Gastroesophageal sphincter (tissue), 3 donors: ENCODE measurements around the gene GOLGA6L10.
"Not testable (repeated sequence)": the region's sequence is repeated elsewhere in the genome, so short reads cannot be mapped to it uniquely, and the experiment has no call there.

ENCODE experiments used
- EP300 ChIP-seq: sonication (generic); formaldehyde crosslinking; IDR thresholded peaks from one replicate; pipeline ENCODE4 v1.6.1; 2017; ENCODE audit warnings: antibody characterized with exemption, mild to moderate bottlenecking
- TF ChIP-seq, protein P1 (sequence below), 4 experiments: fragments of 200-600 bp in 2 of 4; fragments of 450-650 bp in 2 of 4; sonication (generic) in 1 of 4; IDR thresholded peaks; one replicate each; pipeline ENCODE4 v1.5.1; 2017 to 2019; ENCODE audit warnings: antibody characterized with exemption in 4 of 4, mild to moderate bottlenecking in 2 of 4, moderate library complexity in 2 of 4

DNA sequence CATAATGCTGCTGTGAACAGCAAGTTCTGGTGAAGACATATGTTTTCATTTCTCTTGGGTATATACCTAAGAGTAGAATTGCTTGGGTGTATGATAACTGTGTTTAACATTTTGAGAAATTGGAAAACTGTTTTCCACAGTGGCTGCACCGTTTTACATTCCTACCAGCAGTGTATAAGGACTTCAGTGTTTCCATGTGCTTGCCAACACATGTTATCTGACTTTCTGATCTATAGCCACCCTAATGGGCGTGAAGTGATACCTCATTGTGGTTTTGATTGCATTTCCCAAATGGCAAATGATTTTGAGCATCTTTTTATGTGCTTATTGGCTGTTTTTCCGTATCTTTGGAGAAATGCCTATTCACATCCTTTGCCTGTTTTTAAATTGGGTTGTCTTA is 18.5 kb upstream of the GOLGA6L10 start:
- TF ChIP-seq, protein P1, sequence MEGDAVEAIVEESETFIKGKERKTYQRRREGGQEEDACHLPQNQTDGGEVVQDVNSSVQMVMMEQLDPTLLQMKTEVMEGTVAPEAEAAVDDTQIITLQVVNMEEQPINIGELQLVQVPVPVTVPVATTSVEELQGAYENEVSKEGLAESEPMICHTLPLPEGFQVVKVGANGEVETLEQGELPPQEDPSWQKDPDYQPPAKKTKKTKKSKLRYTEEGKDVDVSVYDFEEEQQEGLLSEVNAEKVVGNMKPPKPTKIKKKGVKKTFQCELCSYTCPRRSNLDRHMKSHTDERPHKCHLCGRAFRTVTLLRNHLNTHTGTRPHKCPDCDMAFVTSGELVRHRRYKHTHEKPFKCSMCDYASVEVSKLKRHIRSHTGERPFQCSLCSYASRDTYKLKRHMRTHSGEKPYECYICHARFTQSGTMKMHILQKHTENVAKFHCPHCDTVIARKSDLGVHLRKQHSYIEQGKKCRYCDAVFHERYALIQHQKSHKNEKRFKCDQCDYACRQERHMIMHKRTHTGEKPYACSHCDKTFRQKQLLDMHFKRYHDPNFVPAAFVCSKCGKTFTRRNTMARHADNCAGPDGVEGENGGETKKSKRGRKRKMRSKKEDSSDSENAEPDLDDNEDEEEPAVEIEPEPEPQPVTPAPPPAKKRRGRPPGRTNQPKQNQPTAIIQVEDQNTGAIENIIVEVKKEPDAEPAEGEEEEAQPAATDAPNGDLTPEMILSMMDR (IDR thresholded peaks at IDR 0.05): not testable (repeated sequence)
- TF ChIP-seq EP300: not testable (repeated sequence)
